MCF 10A (cell line): ENCODE measurements around the gene ABCC6. TPM values are rescaled to one million over a fixed set of nuclear protein-coding genes. Genes with fewer than 3 reads are reported as not detected.

ENCODE experiments used
- BruUV-seq: library from RNA; stranded (reverse); fragments of 400-500 nt; replicated peaks from 2 replicates; lab custom pipeline; 2021; lab: Mats Ljungman, UMichigan
- CTCF ChIA-PET: fragments of 300-600 bp; sonication (Branson Sonifier 250); formaldehyde crosslinking; extraction: SDS; loops from one replicate; lab custom pipeline; 2021; ENCODE audit warnings: antibody characterized with exemption, inconsistent platforms; lab: Yijun Ruan, JAX
- POLR2A ChIA-PET: fragments of 300-600, 350-650 bp; sonication (Branson Sonifier 250); formaldehyde crosslinking; extraction: SDS; loops from one replicate; lab custom pipeline; 2020; ENCODE audit warnings: antibody characterized with exemption, inconsistent platforms; lab: Yijun Ruan, JAX
- DNase-seq: peaks from one replicate; pipeline ENCODE4 v3.0.0-alpha.2; 2018; ENCODE audit not compliant: unreplicated experiment
- H3K27ac Mint-ChIP-seq: one replicate; pipeline ENCODE4 v1.8.0; 2022; ENCODE audit warnings: mild to moderate bottlenecking, low read depth, mixed read lengths; ENCODE audit not compliant: unreplicated experiment
- H3K27me3 Mint-ChIP-seq: one replicate; pipeline ENCODE4 v1.8.0; 2022; ENCODE audit warnings: mixed read lengths; ENCODE audit not compliant: insufficient read depth, unreplicated experiment
- H3K36me3 Mint-ChIP-seq: one replicate; pipeline ENCODE4 v1.8.0; 2022; ENCODE audit warnings: mild to moderate bottlenecking, moderate library complexity, mixed read lengths; ENCODE audit not compliant: insufficient read depth, unreplicated experiment
- H3K4me1 Mint-ChIP-seq: one replicate; pipeline ENCODE4 v1.8.0; 2022; ENCODE audit warnings: mixed read lengths; ENCODE audit not compliant: insufficient read depth, unreplicated experiment
- H3K4me3 Mint-ChIP-seq: one replicate; pipeline ENCODE4 v1.8.0; 2022; ENCODE audit warnings: mild to moderate bottlenecking, moderate library complexity, mixed read lengths; ENCODE audit not compliant: unreplicated experiment
- H3K9me3 Mint-ChIP-seq: one replicate; pipeline ENCODE4 v1.8.0; 2022; ENCODE audit warnings: mixed read lengths; ENCODE audit not compliant: unreplicated experiment
- intact Hi-C: fragments of 100-400 bp; cut with micrococcal nuclease; formaldehyde crosslinking; loops from 2 replicates; pipeline ENCODE4 v1.14.1; 2022
- total RNA-seq: library from RNA; stranded (reverse); gene quantifications from 2 replicates; pipeline ENCODE4 v1.2.3, GENCODE V29; 2022
- TF ChIP-seq, protein P1 (sequence below): fragments of 200-600 bp; IDR thresholded peaks from one replicate; pipeline ENCODE4 v1.8.0; 2022; ENCODE audit warnings: antibody characterized with exemption, mild to moderate bottlenecking; ENCODE audit not compliant: unreplicated experiment

Gene ABCC6
- total RNA-seq, 1 experiment from 2014 or later = not detected

GRCh38 chr16:16143931-16144330, 79.4 kb downstream of the ABCC6 start:
- BruUV-seq = no TSS peak
- CTCF ChIA-PET = interaction anchor here (0.6 to 1.4 kb wide), 4 partner anchors 13 to 1310 kb away, joined by 3 to 4 read pairs (median 4); no protein-coding TSS in a partner anchor
- Mint-ChIP-seq H3K4me3 (no peak overlapping the region), H3K27me3 (no peaks in the 10 kb centered on the region), H3K27ac (no peak overlapping the region), H3K9me3 (no peaks in the 10 kb centered on the region), H3K36me3 (peaks cover 39% of the 10 kb centered on the region), H3K4me1 (peaks cover 5% of the 10 kb centered on the region)
- intact Hi-C loops = no loop called here
- TF ChIP-seq, protein P1, sequence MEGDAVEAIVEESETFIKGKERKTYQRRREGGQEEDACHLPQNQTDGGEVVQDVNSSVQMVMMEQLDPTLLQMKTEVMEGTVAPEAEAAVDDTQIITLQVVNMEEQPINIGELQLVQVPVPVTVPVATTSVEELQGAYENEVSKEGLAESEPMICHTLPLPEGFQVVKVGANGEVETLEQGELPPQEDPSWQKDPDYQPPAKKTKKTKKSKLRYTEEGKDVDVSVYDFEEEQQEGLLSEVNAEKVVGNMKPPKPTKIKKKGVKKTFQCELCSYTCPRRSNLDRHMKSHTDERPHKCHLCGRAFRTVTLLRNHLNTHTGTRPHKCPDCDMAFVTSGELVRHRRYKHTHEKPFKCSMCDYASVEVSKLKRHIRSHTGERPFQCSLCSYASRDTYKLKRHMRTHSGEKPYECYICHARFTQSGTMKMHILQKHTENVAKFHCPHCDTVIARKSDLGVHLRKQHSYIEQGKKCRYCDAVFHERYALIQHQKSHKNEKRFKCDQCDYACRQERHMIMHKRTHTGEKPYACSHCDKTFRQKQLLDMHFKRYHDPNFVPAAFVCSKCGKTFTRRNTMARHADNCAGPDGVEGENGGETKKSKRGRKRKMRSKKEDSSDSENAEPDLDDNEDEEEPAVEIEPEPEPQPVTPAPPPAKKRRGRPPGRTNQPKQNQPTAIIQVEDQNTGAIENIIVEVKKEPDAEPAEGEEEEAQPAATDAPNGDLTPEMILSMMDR = no peak
- DNase-seq = no peak
- POLR2A ChIA-PET = no interaction called here

DNA sequence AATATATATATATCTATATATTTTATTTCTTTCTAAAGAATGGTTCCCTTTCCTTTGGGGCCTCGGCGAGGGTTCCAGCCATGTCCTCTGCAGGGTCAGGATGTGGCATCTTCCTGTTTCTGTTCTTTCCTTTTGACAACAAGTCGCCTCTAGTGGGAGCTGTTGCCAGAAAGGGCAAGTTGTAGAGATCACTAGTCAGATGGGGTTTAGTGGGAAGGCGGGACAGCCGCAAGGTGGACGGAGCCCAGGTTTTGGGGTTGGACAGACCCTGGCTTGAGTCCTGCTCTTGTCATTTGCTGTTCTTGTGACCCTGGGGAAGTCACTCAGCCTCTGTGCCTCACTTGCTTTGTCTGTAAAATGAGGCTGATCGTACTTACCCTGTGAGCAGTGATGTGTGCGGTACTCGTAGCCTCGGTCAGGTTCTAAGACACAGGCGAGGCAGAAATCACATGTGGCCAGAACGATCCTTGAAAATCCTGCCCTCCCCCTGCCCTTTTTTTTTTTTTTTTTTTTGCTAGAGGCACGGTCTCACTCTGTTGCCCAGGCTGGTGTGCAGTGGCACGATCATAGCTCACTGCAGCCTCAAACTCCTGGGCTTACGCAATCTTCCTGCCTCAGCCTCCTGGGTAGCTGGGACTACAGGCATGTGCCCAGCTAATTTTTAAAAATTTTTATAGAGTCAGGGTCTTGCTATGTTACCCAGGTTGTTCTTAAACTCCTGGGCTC, 80.1 kb downstream of the ABCC6 start:
- no peaks in the 10 kb centered on the region for H3K27me3 Mint-ChIP-seq
- BruUV-seq = no TSS peak
- H3K4me1 Mint-ChIP-seq = peaks cover 5% of the 10 kb centered on the region
- no peaks in the 10 kb centered on the region for H3K9me3 Mint-ChIP-seq
- POLR2A ChIA-PET = no interaction called here
- peak; percentile 39 for DNase-seq
- peaks cover 46% of the 10 kb centered on the region for H3K36me3 Mint-ChIP-seq
- CTCF ChIA-PET = interaction anchor here (0.6 to 1.4 kb wide), 3 partner anchors 16 to 1853 kb away, joined by 3 to 4 read pairs (median 3); no protein-coding TSS in a partner anchor
- TF ChIP-seq, protein P1 = no peak
- H3K4me3 Mint-ChIP-seq = no peak overlapping the region
- no peak overlapping the region for H3K27ac Mint-ChIP-seq
- intact Hi-C loops = no loop called here

- H3K27me3 Mint-ChIP-seq = no peaks in the 10 kb centered on the region
- BruUV-seq = no TSS peak
- TF ChIP-seq, protein P1 = no peak
- H3K36me3 Mint-ChIP-seq = peaks cover 55% of the 10 kb centered on the region
- DNase-seq = no peak
- CTCF ChIA-PET = interaction anchor here (1.9 kb wide), 1 partner anchor 15 kb away, joined by 9 read pairs; no protein-coding TSS in a partner anchor
- no peak overlapping the region for H3K4me3 Mint-ChIP-seq
- no peak overlapping the region for H3K27ac Mint-ChIP-seq
- H3K4me1 Mint-ChIP-seq = peaks cover 5% of the 10 kb centered on the region
- POLR2A ChIA-PET = no interaction called here
- no peaks in the 10 kb centered on the region for H3K9me3 Mint-ChIP-seq
- intact Hi-C loops = no loop called here
Measured at GRCh38 chr16:16141784-16142396, 81.4 kb downstream of the ABCC6 start.

- peaks cover 5% of the 10 kb centered on the region for H3K4me1 Mint-ChIP-seq
- ChIA-PET POLR2A (no interaction called here), CTCF (interaction anchor here (1.9 kb wide), 1 partner anchor 14 kb away, joined by 9 read pairs; no protein-coding TSS in a partner anchor)
- H3K27ac Mint-ChIP-seq = no peak overlapping the region
- no peaks in the 10 kb centered on the region for H3K9me3 Mint-ChIP-seq
- DNase-seq = no peak
- intact Hi-C loops = no loop called here
- BruUV-seq = no TSS peak
- no peak overlapping the region for H3K4me3 Mint-ChIP-seq
- TF ChIP-seq, protein P1 = no peak
- peaks cover 62% of the 10 kb centered on the region for H3K36me3 Mint-ChIP-seq
- H3K27me3 Mint-ChIP-seq = no peaks in the 10 kb centered on the region
Measured at GRCh38 chr16:16141141-16141540, 82.2 kb downstream of the ABCC6 start.
